OCI-LY7 (cell line): Measurements from ENCODE around the gene LDLRAD4. TPM values are rescaled to one million over a fixed set of nuclear protein-coding genes. Genes with fewer than 3 reads are reported as not detected.

Experiments used
- BruUV-seq: library from RNA; stranded (reverse); fragments of 400-500 nt; replicated peaks from 2 replicates; lab custom pipeline; 2021; lab: Mats Ljungman, UMichigan
- CTCF ChIA-PET: fragments of 300-600 bp; sonication (Branson Sonifier 250); formaldehyde crosslinking; loops from one replicate; lab custom pipeline; 2022; ENCODE audit warnings: antibody characterized with exemption; ENCODE audit not compliant: unreplicated experiment; lab: Charles Lee
- POLR2A ChIA-PET: fragments of 300-600 bp; sonication (Branson Sonifier 250); formaldehyde crosslinking; loops from one replicate; lab custom pipeline; 2022; ENCODE audit warnings: antibody characterized with exemption; lab: Charles Lee
- DNase-seq: peaks from one replicate; pipeline ENCODE4 v3.0.0-alpha.2; 2015; ENCODE audit warnings: low spot score
- H2AFZ ChIP-seq: fragments of 200-600 bp; sonication (generic), shearing (Covaris generic); 2 replicates; pipeline ENCODE4 v1.6.1; 2014; ENCODE audit warnings: mild to moderate bottlenecking, antibody characterized with exemption, low read length, moderate library complexity
- H3K27ac ChIP-seq: fragments of 200-600 bp; sonication (generic); 2 replicates; pipeline ENCODE4 v1.5.1; 2014; ENCODE audit warnings: mixed run types, low read depth, mild to moderate bottlenecking, moderate library complexity, low read length, inconsistent platforms; ENCODE audit not compliant: poor library complexity, severe bottlenecking
- H3K36me3 ChIP-seq: fragments of 200-600 bp; sonication (generic); 2 replicates; pipeline ENCODE4 v1.6.1; 2014; ENCODE audit warnings: mild to moderate bottlenecking, antibody characterized with exemption, low read length, moderate library complexity, mixed read lengths; ENCODE audit not compliant: insufficient read depth
- H3K4me1 ChIP-seq: fragments of 200-600 bp; sonication (generic); 2 replicates; pipeline ENCODE4 v1.5.1; 2014; ENCODE audit warnings: mild to moderate bottlenecking, low read length; ENCODE audit not compliant: insufficient read depth, poor library complexity, severe bottlenecking
- H3K4me2 ChIP-seq: fragments of 200-600 bp; sonication (generic); 2 replicates; pipeline ENCODE4 v1.6.1; 2014; ENCODE audit warnings: mild to moderate bottlenecking, low read length
- H3K4me3 ChIP-seq: fragments of 200-600 bp; sonication (generic); 2 replicates; pipeline ENCODE4 v1.5.1; 2014; ENCODE audit warnings: mild to moderate bottlenecking, low read depth, low read length; ENCODE audit not compliant: poor library complexity, severe bottlenecking
- H3K79me2 ChIP-seq: fragments of 200-600 bp; sonication (generic); 2 replicates; pipeline ENCODE4 v1.6.1; 2016; ENCODE audit warnings: low read depth, mild to moderate bottlenecking, low read length, moderate library complexity, mixed read lengths; ENCODE audit not compliant: insufficient read depth
- H3K9me2 ChIP-seq: fragments of 200-600 bp; sonication (generic); 2 replicates; pipeline ENCODE4 v1.6.1; 2016; ENCODE audit warnings: mild to moderate bottlenecking, low read length, mixed read lengths; ENCODE audit not compliant: insufficient read depth
- H3K9me3 ChIP-seq: fragments of 200-600 bp; sonication (generic); 2 replicates; pipeline ENCODE4 v1.6.1; 2014; ENCODE audit warnings: mild to moderate bottlenecking, mixed run types, low read length, mixed read lengths
- H4K20me1 ChIP-seq: fragments of 200-600 bp; sonication (generic); 2 replicates; pipeline ENCODE4 v1.6.1; 2014; ENCODE audit warnings: mild to moderate bottlenecking, antibody characterized with exemption, low read length, moderate library complexity, mixed read lengths; ENCODE audit not compliant: insufficient read depth
- EZH2phosphoT487 ChIP-seq: fragments of 200-600 bp; sonication (generic); IDR thresholded peaks from 2 replicates; pipeline ENCODE4 v1.6.1; 2018; ENCODE audit warnings: low read depth, borderline replicate concordance, mild to moderate bottlenecking, mixed run types, antibody characterized with exemption, low read length, moderate library complexity, mixed read lengths
- intact Hi-C: fragments of 100-400 bp; cut with micrococcal nuclease; formaldehyde crosslinking; loops from one replicate; pipeline ENCODE4 v1.10.0; 2022; ENCODE audit not compliant: unreplicated experiment
- total RNA-seq, 2 experiments: library from RNA; depleted of rRNA in 1 of 2; stranded (reverse); fragments of >200 nt in 1 of 2; shearing (Covaris generic) in 1 of 2; gene quantifications; 2 replicates each; pipeline ENCODE4 v1.2.3, GENCODE V29; 2014 to 2022
- TF ChIP-seq, protein P1 (sequence below): fragments of 200-600 bp; sonication (generic); conservative IDR thresholded peaks from 2 replicates; pipeline ENCODE4 v1.5.1; 2014; ENCODE audit warnings: mild to moderate bottlenecking, antibody characterized with exemption, low read length, moderate library complexity, mixed read lengths

The LDLRAD4 gene
- total RNA-seq, 2 experiments from 2014 or later = 26.2 to 43.8 TPM

- no TSS peak for BruUV-seq
Measured at GRCh38 chr18:13270279-13270855, 51.8 kb downstream of the LDLRAD4 start.

DNA sequence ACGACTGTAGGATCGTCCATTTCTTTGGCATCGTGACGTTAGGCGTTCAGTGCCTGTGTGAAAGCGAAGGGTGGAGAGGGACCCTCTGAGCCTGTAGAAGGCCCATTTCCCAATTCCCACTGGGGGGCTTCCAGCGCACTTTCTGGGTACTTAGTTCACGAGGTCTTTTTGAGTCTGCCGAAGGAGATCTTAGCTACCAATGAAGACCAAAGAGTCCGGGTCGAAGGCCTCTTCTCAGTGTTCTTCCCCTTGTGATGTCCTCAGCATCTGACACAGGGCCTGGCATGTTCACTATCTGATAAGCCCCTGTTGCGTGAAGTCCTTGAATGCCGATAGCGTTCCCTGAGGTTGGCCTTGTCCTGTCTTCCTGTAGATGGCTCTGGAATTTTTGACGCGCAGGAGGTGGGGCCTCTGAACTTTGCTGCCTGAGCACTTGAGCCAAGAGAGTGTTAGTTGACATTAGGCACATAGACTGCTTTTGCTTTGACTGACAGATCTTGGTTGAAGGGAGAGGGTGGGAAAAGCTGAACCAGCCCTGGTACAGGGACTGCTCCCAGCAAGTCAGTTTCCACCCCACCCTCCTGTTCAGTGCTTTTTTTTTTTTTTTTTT is 52.8 kb downstream of the LDLRAD4 start:
- Histone ChIP-seq H3K9me2 (no peaks in the 10 kb centered on the region), H3K4me3 (no peak overlapping the region), H3K4me2 (no peak overlapping the region), H2AFZ (no peak overlapping the region), H4K20me1 (no peaks in the 10 kb centered on the region), H3K4me1 (no peaks in the 10 kb centered on the region), H3K9me3 (no peaks in the 10 kb centered on the region), H3K79me2 (no peaks in the 10 kb centered on the region), H3K27ac (no peak overlapping the region), H3K36me3 (no peaks in the 10 kb centered on the region)
- CTCF ChIA-PET = no interaction called here
- POLR2A ChIA-PET = no interaction called here
- no peak for DNase-seq
- intact Hi-C loops = no loop called here
- BruUV-seq = no TSS peak
- no peak for TF ChIP-seq EZH2phosphoT487
- TF ChIP-seq, protein P1, sequence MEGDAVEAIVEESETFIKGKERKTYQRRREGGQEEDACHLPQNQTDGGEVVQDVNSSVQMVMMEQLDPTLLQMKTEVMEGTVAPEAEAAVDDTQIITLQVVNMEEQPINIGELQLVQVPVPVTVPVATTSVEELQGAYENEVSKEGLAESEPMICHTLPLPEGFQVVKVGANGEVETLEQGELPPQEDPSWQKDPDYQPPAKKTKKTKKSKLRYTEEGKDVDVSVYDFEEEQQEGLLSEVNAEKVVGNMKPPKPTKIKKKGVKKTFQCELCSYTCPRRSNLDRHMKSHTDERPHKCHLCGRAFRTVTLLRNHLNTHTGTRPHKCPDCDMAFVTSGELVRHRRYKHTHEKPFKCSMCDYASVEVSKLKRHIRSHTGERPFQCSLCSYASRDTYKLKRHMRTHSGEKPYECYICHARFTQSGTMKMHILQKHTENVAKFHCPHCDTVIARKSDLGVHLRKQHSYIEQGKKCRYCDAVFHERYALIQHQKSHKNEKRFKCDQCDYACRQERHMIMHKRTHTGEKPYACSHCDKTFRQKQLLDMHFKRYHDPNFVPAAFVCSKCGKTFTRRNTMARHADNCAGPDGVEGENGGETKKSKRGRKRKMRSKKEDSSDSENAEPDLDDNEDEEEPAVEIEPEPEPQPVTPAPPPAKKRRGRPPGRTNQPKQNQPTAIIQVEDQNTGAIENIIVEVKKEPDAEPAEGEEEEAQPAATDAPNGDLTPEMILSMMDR = no peak

More at GRCh38 chr18:13270279-13270855, 51.8 kb downstream of the LDLRAD4 start:
- ChIA-PET CTCF (no interaction called here), POLR2A (no interaction called here)
- H3K4me1 ChIP-seq = no peaks in the 10 kb centered on the region
- intact Hi-C loops = no loop called here
- no peak overlapping the region for H3K4me2 ChIP-seq
- no peaks in the 10 kb centered on the region for H3K9me3 ChIP-seq
- no peaks in the 10 kb centered on the region for H3K9me2 ChIP-seq
- H4K20me1 ChIP-seq = no peaks in the 10 kb centered on the region
- no peak overlapping the region for H3K4me3 ChIP-seq
- H3K36me3 ChIP-seq = no peaks in the 10 kb centered on the region
- no peaks in the 10 kb centered on the region for H3K79me2 ChIP-seq
- no peak overlapping the region for H2AFZ ChIP-seq
- no peak overlapping the region for H3K27ac ChIP-seq
- no peak for DNase-seq
- TF ChIP-seq, protein P1 = no peak
- TF ChIP-seq EZH2phosphoT487 = no peak

DNA sequence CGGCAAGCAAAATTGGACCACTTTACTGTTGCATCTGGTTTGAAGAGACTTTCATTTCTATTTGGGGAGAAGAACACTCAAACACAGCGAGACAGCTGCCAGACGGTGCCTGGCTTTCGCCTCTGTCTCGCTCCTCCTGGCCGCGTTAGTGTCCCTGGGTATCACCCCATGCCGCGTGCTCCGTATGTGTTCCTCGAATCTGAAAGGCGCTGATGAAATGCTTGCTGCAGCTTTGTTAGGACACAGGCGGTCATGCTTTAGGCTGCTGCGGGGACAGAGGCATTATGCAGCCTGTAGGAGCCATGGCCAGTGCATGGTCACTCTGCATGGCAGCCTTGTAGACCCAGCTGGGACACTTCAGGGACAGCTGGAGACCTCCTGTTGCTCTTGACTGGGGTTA is 53.9 kb downstream of the LDLRAD4 start:
- Histone ChIP-seq H3K9me3 (no peaks in the 10 kb centered on the region), H3K4me2 (no peak overlapping the region), H3K4me1 (no peaks in the 10 kb centered on the region), H3K9me2 (no peaks in the 10 kb centered on the region), H3K36me3 (no peaks in the 10 kb centered on the region), H3K27ac (no peak overlapping the region), H2AFZ (no peak overlapping the region), H3K79me2 (no peaks in the 10 kb centered on the region), H4K20me1 (no peaks in the 10 kb centered on the region), H3K4me3 (no peak overlapping the region)
- CTCF ChIA-PET = no interaction called here
- DNase-seq = no peak
- no peak for TF ChIP-seq EZH2phosphoT487
- TF ChIP-seq, protein P1 = no peak
- no TSS peak for BruUV-seq
- POLR2A ChIA-PET = no interaction called here
- intact Hi-C loops = no loop called here
